HG03439 (cell line): ENCODE measurements around the gene LMTK3.
"Not testable (repeated sequence)": the region's sequence is repeated elsewhere in the genome, so short reads cannot be mapped to it uniquely, and the experiment has no call there.

Experiments used
- ATAC-seq: cut with Tn5 transposase; IDR thresholded peaks from one replicate; pipeline ENCODE4 v1.9.1; 2021; ENCODE audit warnings: mild to moderate bottlenecking, moderate library complexity; ENCODE audit not compliant: unreplicated experiment

Gene LMTK3

DNA sequence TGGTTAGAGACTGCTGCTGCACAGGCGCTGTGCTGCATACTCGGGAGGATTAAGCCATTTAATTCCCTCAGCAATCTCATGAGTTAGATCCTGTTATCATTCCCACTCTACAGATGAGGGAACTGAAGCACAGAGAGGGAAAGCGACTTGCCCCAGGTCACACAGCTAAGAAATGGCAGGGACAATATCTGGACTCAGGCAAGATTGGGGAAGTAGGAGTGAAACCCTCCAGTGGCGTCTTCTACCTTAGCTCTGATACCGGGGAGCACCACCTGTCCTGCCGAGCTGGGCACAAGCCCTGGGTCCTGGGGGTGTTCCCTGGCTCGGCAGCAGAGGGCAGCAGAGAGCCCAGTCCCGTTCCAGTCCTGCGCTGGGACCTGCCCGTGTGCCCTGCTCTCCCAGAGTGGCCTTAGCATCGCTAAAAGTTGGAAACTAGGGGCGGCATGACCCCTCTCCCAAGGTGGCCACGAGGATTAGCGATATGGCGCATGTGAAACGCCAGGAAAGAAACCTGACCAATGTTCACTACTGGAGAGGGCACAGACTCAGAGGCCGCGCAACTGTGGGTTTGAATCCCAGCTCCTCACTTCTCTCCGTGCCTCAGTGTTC, 21.9 kb downstream of the LMTK3 start:
- no peak for ATAC-seq

DNA sequence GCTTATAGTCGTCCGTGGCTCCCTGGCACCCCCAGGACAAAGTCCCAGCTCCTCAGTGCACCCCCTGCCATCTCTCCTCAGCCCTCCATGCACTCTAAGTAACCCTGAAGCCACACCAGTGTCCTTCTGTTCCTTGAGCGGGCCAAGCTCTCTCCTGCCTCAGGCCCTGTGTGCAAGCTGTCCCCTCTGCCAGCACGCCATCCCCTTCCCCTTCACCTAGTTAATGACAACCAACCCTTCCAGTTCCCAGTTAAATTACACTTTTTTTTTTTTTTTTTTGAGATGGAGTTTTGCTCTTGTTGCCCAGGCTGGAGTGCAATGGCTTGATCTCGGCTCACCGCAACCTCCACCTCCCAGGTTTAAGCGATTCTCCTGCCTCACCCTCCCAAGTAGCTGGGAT, 23.2 kb downstream of the LMTK3 start:
- ATAC-seq, result not testable (repeated sequence)

DNA sequence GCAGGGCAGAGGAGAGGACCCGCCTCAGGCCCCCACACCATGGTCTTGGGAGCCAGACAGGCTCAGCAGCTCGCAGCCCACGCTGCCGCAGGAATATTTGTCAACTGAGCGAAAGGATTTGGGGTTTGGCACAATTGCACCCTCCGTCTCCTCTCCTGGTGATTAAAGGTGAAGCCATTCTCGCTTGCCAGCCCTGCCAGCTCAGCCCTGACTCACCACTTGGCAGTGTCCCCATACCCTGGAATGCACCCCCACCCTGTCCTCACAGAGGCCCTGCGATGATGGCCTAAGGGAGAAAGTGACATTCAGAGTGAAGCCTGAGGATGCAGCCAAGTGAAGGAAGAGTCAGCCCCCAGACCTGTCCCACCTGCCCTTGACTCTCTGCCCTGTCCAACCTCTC, 23.7 kb downstream of the LMTK3 start:
- no peak for ATAC-seq

DNA sequence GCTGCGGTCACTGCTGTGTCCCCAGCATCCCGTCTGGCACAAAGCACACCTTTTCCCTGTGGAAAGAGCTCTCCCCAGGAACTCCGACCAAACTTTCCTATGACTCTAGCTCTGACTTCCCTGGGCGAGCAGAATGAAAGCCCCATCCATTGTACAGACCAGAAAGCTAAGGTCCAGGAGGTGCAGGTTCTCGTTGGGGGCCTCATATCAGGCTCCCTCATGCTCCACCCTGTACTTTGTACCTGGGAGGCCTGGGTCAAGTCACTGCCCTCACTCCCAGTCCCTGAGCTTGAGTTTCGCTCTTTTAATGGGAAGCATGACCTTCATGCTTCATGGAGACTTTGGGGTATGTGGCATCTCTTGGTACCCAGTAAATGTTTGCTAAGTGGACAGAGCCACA, 24.1 kb downstream of the LMTK3 start:
- no peak for ATAC-seq

DNA sequence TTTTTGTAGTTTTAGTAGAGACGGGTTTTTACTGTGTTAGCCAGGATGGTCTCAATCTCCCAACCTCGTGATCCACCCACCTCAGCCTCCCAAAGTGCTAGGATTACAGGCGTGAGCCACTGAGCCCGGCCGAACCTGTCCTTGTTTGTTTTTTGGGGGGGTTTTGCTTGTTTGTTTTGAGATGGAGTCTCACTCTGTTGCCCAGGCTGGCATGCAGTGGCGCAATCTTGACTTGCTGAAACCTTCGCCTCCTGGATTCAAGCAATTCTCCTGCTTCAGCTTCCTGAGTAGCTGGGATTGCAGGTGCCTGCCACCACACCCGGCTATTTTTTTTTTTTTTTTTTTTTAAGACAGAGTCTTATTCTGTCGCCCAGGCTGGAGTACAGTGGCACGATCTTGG, 24.9 kb downstream of the LMTK3 start:
- not testable (repeated sequence) for ATAC-seq

DNA sequence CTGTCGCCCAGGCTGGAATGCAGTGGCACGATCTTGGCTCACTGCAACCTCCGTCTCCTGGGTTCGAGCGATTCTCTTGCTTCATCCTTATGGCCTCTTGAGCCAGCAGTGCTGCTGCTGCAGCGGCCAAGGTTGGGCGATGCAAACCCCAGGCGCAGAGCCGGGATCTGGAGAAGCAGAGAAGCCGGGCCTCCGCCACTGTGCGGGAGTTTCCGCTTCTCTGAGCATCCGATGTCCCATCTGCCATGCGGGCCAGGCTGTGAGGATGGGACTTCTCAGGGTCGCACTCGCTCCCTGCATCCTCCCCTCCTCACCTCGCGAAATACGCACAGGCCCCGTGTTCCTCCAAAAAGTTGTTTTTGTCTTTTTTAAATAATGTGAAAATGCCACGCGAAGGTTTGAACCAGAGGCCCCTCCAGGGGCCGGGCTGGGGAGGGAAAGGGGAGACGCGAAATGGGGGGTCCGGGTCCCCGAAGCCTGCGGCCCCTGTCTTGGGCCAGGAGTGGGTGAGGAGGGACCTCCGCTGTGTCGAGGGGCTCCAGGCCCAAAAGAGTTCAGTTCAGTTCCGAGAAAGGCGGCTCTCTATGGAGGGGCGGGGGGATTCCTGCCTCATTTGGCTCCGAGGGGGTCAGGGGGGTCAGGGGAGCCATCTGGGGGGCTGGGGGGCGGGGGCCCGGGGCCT, 26.6 kb downstream of the LMTK3 start:
- ATAC-seq, result no peak

DNA sequence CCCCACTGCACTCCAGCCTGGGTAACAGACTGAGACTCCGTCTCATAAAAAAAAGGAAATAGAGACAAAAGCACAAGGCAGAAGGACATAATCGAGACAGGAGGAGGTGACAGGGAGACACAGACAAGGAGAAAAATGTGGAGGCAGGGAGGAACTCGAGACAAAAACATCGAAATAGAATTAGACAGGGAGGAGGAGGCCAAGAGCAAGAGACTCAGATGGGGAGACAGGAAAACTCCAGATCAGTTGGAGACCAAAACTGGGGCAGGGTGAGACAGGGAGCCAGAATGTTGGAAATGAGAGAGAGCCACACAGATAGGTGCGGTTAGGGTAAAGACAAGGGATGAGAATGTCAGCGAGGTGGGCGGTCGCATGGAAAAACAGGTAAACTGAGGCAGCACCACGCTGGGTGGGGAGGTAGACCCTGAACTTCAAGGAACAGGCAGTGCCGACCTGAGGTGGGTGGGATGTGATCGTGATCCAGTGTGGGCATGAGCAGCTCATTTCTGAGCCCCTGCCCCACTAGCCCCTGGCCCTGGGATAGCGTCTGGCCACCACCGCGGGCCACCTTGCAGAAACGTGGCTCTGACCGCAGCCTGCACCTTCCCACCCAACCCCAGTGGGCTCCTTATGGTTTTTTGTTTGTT, 27.3 kb downstream of the LMTK3 start:
- ATAC-seq, result no peak

DNA sequence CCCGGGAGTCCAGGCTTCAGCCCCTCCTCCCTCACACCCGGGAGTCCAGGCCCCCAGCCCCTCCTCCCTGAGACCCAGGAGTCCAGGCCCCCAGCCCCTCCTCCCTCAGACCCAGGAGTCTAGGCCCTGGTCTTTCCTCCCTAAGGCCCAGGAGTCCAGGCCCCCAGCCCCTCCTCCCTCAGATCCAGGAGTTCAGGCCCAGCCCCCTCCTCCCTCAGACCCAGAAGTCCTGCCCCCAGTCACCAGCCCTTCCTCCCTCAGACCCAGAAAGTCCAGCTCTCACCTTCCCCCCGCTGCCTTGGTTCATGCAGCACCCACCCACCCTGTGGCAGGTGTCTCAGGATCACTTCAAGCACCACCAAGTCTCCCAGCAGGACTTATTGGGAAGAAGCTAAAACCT, 28.3 kb downstream of the LMTK3 start:
- ATAC-seq, result no peak

DNA sequence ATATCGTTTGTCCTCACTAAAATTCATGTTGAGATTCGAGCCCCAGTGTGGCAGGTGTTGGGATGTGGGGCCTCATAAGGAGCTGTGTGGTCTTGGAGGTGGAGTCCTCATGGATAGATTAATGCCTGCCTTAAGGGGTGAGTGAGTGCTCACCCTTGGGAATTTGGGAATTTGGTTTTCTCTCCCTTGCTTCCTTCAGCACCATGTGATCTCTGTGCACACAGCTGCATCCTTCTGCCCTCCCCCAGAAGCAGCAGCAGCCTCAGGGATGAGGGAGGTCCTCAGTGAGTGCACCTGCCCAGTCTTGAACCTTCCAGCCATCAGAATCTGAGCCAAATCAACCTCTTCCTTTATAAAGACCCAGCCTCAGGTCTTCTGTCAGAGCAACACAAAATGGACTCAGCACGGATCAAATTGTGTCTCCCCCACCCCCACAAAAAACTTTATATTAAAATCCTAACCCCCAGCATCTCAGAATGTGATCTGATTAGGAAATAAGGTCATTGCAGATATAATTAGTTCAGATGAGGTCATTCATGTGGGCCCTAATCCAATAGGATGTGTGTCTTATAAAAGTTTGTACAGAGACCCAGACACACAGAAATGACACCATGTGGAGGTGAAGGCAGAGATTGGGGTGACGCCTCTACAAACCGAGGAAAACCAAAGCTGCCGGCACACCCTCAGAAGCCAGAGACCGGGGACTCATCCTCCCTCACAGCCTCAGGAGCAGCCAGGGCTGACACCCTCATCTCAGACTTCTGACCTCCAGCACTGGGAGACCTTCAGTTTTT, 29.6 kb downstream of the LMTK3 start:
- no peak for ATAC-seq

DNA sequence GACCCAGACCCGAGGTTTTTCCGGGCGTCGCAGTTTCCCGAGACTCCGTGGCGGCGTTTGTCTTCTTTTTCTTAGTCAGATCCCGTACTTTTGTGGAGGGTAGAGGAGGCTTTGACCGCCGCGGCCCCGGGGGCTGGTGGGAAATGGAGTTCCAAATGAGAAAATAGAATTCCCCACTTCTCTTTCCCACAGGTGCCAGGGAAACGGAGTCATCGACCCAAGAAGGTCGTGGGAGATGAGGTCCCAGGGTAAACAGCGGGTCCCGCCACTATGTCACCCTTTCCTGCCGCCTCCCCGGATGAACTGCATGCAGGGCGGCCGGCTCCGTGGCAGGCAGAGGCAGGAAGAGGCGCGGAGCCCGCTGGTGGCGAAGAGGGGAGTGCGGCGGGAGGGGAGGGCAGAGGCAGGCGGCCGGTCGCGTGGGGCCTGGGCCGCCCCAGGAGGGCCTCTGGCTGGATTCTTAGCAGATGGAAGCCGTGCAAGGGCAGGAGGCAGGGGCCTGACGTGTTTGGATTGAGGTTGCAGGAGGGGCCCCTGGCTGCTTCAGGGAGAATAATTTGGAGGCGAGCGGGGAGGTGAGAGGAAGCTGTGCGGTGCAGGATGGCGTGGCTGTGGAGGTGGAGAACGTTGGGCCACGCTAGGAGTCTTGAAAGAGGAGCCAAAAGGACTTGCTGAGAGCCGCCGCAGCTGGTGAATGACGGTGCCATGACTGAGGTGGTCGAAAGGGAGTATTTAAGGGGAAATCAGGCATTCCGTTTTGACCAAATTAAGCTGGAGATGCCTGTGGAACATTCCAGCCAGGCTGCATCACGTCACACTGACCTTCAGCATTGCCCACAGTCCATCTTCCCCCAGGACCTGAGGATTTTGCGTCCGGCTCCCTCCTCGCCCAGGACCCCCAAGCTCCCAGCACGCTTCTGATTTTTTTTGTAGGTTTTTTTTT, 30.8 kb downstream of the LMTK3 start:
- ATAC-seq, result no peak

DNA sequence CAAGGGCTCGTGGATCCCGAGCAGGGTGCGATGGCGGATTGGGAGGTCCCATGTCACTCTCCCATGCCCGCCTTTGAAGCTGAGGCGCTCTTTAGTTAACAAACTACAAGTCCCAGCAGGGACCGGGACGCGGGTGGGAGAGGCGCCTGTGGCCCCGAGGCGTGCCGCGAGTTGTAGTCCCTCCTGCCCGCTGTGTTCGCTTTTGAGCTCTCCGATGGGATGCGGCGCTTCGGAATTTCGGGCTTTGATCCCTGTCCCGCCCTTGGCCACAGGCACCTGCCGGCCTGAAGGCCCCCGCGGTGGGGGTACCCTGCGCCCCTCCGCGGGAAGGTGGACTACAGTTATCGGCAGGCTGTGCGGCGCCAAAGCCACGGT, 31.5 kb downstream of the LMTK3 start:
- no peak for ATAC-seq

DNA sequence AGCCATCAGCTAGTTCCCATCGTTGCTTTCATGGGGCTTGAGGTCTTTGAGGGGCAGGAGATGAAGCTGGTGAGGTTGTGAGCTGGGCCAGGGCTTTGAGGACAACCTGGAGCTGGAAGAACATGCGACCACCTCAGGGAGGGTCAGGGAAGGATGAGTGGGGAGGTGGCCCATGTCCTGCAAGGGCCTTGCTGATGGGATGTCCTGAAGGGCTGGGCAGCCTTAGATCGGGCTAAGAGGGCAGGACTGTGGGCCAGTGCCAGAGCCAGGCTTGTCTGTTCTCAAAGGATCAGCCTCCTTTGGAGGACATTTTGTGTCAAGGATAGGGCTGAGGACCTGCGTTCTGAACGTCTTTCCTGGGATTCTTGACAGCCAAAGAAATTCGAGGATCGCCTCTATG, 31.9 kb downstream of the LMTK3 start:
- ATAC-seq, result no peak

DNA sequence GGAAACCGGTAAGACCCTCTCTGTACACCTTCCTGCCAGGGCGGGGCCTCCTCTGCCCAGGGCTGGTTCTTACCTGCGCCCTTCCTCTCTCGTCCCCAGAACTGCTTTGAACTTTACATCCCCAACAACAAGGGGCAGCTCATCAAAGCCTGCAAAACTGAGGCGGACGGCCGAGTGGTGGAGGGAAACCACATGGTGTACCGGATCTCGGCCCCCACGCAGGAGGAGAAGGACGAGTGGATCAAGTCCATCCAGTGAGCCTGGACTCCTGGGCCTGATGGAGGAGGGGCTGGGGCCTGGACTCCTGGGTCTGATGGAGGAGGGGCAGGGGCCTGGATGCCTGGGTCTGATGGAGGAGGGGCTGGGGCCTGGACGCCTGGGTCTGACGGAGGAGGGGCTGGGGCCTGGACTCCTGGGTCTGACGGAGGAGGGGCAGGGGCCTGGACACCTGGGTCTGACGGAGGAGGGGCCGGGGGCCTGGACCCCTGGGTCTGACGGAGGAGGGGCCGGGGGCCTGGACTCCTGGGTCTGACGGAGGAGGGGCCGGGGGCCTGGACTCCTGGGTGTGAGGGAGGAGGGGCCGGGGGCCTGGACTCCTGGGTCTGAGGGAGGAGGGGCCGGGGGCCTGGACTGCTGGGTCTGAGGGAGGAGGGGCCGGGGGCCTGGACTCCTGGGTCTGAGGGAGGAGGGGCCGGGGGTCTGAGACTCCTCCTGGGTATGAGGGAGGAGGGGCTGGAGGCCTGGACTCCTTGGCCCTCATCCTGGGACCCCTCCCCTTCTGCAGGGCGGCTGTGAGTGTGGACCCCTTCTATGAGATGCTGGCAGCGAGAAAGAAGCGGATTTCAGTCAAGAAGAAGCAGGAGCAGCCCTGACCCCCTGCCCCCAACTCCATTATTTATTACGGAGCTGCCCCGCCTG, 33.0 kb downstream of the LMTK3 start:
- no peak for ATAC-seq

DNA sequence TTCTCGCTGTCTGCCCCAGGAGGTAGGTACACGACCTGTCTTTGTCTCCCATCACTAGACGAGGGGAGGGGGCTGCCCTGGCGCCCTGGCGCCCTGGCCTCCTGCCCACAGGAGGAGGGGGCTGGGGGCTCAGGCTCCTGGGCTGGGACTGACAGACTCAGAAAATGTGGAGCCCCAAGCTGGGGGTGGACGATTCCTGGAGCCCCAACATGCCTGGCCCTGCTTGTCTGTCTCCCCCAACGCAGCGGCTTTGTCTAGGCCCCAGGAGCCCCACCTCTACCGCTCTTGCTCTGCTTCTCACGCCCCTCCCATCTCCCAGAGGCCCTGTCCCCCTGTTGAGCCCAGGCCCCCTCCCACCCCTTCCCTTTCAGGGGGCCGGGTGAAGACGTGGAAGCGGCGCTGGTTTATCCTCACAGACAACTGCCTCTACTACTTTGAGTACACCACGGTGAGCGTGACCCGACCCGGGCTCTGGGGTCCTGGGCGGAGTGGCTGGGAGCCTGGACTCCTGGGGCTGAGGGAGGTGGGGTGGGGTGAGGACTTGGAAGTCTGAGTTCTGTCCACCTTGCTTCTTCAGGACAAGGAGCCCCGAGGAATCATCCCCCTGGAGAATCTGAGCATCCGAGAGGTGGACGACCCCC, 33.8 kb downstream of the LMTK3 start:
- ATAC-seq, result no peak

DNA sequence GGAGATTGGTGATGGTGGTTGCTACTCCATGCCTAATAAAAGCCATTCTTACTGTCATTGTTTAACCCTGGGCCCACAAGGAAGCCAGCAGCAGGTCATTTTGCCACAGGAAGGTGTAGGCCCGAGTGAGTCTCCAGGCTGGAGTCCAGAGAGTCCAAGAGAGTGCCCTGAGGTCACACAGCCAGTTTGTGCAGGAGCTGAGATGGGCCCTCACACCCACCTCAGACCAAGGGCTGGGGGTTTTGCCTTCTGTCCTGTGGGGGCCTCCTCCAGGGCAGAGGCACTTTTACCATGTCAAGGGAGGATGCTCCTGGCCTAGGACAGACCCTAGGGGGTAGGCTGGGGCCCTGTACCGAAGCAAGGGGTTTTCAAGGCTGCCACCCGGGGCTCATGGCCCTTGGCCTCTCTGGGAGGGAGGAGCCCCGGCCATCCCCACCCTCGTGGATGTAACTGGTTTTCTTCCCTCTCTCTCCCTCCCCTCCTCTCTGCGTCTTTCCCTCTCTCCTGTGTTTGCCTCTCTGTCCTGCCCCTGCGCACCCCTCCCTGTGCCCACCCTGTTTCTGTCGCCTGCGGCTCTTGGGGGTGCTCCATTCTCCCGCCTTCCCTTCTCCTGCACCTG, 34.5 kb downstream of the LMTK3 start:
- no peak for ATAC-seq

DNA sequence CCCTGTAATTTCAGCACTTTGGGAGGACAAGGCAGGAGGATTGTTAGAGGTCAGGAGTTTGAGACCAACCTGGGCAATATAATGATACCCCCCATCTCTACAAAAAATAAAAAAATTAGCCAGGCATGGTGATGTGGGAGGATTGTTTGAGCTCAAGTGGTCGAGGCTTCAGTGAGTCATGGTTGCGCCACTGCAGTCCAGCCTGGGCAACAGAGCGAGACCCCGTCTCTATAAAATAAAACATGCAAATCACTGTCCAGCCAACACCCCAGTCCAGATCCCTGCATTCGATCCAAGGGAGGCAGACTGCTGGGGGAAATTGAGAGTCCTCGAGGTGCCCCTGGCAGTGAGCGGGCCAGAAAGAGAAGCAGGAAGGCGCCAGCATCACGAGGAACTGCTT, 35.5 kb downstream of the LMTK3 start:
- ATAC-seq, result no peak

DNA sequence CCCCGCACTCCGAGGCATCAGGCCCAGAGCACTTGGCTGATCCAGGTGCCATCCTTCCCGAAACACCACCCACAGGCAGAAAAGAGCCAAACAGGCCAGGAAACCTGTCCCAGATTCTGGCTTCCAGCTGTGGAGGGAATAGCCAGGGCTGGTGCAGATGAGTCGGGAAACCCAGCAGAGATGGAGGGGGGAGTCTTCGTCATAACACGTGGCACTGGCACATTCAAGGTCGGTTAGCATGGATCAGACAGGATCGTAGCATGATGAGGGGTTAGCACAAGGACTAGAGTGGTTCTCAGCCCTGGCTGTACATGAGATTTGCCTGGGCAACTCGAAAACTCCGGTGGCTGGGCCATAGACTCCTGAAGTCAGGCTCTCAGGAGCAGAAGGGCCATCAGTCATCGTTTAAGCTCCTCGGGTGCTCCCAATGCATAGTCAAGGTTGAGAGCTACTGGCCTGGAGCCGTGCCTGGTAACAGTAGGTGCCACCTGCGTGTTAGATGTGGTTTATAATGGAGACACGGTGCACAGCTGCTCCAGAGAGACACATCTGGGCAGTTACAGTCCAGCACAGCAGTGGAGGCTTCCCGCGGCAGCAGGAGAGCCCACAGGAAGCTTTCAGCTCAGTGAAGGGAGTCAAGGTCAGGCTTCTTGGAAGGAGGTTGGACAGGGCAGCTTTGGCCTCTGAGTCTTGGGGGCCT, 36.1 kb downstream of the LMTK3 start:
- ATAC-seq, result no peak

DNA sequence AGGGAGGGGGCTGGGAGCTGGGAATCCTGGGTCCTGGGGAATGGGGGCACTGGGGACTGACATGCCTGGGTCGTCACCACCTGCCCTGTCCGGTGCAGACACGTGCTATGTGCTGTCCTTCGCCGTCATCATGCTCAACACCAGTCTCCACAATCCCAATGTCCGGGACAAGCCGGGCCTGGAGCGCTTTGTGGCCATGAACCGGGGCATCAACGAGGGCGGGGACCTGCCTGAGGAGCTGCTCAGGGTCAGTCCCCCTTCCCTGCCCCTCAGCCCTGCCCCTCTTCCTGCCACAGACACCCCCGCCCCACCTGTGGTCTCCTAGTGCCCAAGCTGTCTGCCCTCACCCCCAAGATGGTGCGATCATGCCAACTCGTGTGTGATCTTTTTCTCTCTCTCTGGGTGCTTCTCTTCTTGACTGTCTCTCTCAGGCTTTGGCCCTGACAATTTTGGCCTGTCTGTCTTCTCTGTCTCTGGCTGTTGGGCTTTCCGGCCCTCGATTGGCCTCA, 37.5 kb downstream of the LMTK3 start:
- no peak for ATAC-seq
